HEK293 (cell line): ENCODE results near the gene C6orf15.

ENCODE experiments used
- EGR2 ChIP-seq: fragments of 450-650 bp; formaldehyde crosslinking; IDR thresholded peaks from 2 replicates; pipeline ENCODE4 v1.5.1; 2016; ENCODE audit warnings: low read depth, missing biosample characterization, missing genetic modification characterization
- OSR2 ChIP-seq: fragments of 450-650 bp; formaldehyde crosslinking; IDR thresholded peaks from 2 replicates; pipeline ENCODE4 v1.5.1; 2016; ENCODE audit warnings: missing biosample characterization, missing genetic modification characterization
- WT1 ChIP-seq: fragments of 450-650 bp; formaldehyde crosslinking; IDR thresholded peaks from 2 replicates; pipeline ENCODE4 v1.5.1; 2016; ENCODE audit warnings: missing biosample characterization, missing genetic modification characterization
- YY1 ChIP-seq: fragments of 450-650 bp; formaldehyde crosslinking; IDR thresholded peaks from 2 replicates; pipeline ENCODE4 v1.5.1; 2018; ENCODE audit warnings: missing biosample characterization, missing genetic modification characterization
- ZIC2 ChIP-seq: fragments of 450-650 bp; formaldehyde crosslinking; IDR thresholded peaks from 2 replicates; pipeline ENCODE4 v1.5.1; 2016; ENCODE audit warnings: missing biosample characterization, missing genetic modification characterization
- ZNF169 ChIP-seq: fragments of 450-650 bp; formaldehyde crosslinking; IDR thresholded peaks from 2 replicates; pipeline ENCODE4 v1.5.1; 2016; ENCODE audit warnings: missing biosample characterization, missing genetic modification characterization
- ZNF266 ChIP-seq: fragments of 450-650 bp; formaldehyde crosslinking; IDR thresholded peaks from 2 replicates; pipeline ENCODE4 v1.5.1; 2016; ENCODE audit warnings: missing biosample characterization, missing genetic modification characterization, low read depth
- ZNF302 ChIP-seq: fragments of 450-650 bp; formaldehyde crosslinking; IDR thresholded peaks from 2 replicates; pipeline ENCODE4 v1.5.1; 2016; ENCODE audit warnings: missing biosample characterization, missing genetic modification characterization, low read depth
- ZNF423 ChIP-seq: fragments of 450-650 bp; formaldehyde crosslinking; IDR thresholded peaks from 2 replicates; pipeline ENCODE4 v1.5.1; 2016; ENCODE audit warnings: missing biosample characterization, missing genetic modification characterization
- ZNF548 ChIP-seq: fragments of 450-650 bp; formaldehyde crosslinking; IDR thresholded peaks from 2 replicates; pipeline ENCODE4 v1.5.1; 2016; ENCODE audit warnings: missing biosample characterization, missing genetic modification characterization
- ZNF596 ChIP-seq: fragments of 450-650 bp; IDR thresholded peaks from 2 replicates; pipeline ENCODE4 v1.5.0; 2018; ENCODE audit warnings: missing biosample characterization, mild to moderate bottlenecking, missing genetic modification characterization, moderate library complexity
- ZNF600 ChIP-seq: fragments of 450-650 bp; formaldehyde crosslinking; IDR thresholded peaks from 2 replicates; pipeline ENCODE4 v1.5.1; 2016; ENCODE audit warnings: missing biosample characterization, missing genetic modification characterization
- ZNF626 ChIP-seq: fragments of 450-650 bp; sonication (Bioruptor Pico); formaldehyde crosslinking; IDR thresholded peaks from 2 replicates; pipeline ENCODE4 v1.5.1; 2018; ENCODE audit warnings: missing biosample characterization, missing genetic modification characterization, inconsistent platforms
- ZNF76 ChIP-seq: fragments of 450-650 bp; formaldehyde crosslinking; IDR thresholded peaks from 2 replicates; pipeline ENCODE4; 2016; ENCODE audit warnings: low read depth, missing biosample characterization, missing genetic modification characterization, borderline replicate concordance
- ZNF837 ChIP-seq: fragments of 450-650 bp; formaldehyde crosslinking; IDR thresholded peaks from 2 replicates; pipeline ENCODE4 v1.5.1; 2016; ENCODE audit warnings: missing biosample characterization, missing genetic modification characterization
- ZSCAN23 ChIP-seq: fragments of 450-650 bp; formaldehyde crosslinking; IDR thresholded peaks from 2 replicates; pipeline ENCODE4 v1.5.1; 2016; ENCODE audit warnings: missing biosample characterization, missing genetic modification characterization
- TF ChIP-seq, protein P1 (sequence below): fragments of 450-650 bp; formaldehyde crosslinking; IDR thresholded peaks from 2 replicates; pipeline ENCODE4 v1.5.1; 2017; ENCODE audit warnings: missing biosample characterization, missing genetic modification characterization
- TF ChIP-seq, protein P2 (sequence below): fragments of 450-650 bp; formaldehyde crosslinking; IDR thresholded peaks from 2 replicates; pipeline ENCODE4 v1.5.1; 2016; ENCODE audit warnings: missing biosample characterization, missing genetic modification characterization
- TF ChIP-seq, protein P3 (sequence below): fragments of 450-650 bp; formaldehyde crosslinking; IDR thresholded peaks from 2 replicates; pipeline ENCODE4 v1.5.1; 2017; ENCODE audit warnings: missing biosample characterization, missing genetic modification characterization
- TF ChIP-seq, protein P4 (sequence below): fragments of 450-650 bp; formaldehyde crosslinking; IDR thresholded peaks from 2 replicates; pipeline ENCODE4 v1.5.1; 2017; ENCODE audit warnings: missing biosample characterization, missing genetic modification characterization
- TF ChIP-seq, protein P5 (sequence below): fragments of 450-650 bp; formaldehyde crosslinking; IDR thresholded peaks from 2 replicates; pipeline ENCODE4 v1.5.1; 2016; ENCODE audit warnings: missing biosample characterization, missing genetic modification characterization
- TF ChIP-seq, protein P6 (sequence below): fragments of 450-650 bp; IDR thresholded peaks from 2 replicates; pipeline ENCODE4 v1.5.1; 2018; ENCODE audit warnings: missing biosample characterization, mild to moderate bottlenecking, missing genetic modification characterization
- TF ChIP-seq, protein P7 (sequence below): fragments of 450-650 bp; formaldehyde crosslinking; IDR thresholded peaks from 2 replicates; pipeline ENCODE4 v1.5.1; 2017; ENCODE audit warnings: missing biosample characterization, missing genetic modification characterization
- TF ChIP-seq, protein P8 (sequence below): fragments of 450-650 bp; formaldehyde crosslinking; IDR thresholded peaks from 2 replicates; pipeline ENCODE4 v1.5.1; 2017; ENCODE audit warnings: missing biosample characterization, mild to moderate bottlenecking, missing genetic modification characterization, moderate library complexity
- TF ChIP-seq, protein P9 (sequence below): fragments of 450-650 bp; formaldehyde crosslinking; IDR thresholded peaks from 2 replicates; pipeline ENCODE4 v1.5.1; 2016; ENCODE audit warnings: missing biosample characterization, missing genetic modification characterization
- TF ChIP-seq, protein P10 (sequence below): fragments of 450-650 bp; formaldehyde crosslinking; IDR thresholded peaks from 2 replicates; pipeline ENCODE4 v1.5.1; 2016; ENCODE audit warnings: missing biosample characterization, missing genetic modification characterization, low read depth

C6orf15 gene

DNA sequence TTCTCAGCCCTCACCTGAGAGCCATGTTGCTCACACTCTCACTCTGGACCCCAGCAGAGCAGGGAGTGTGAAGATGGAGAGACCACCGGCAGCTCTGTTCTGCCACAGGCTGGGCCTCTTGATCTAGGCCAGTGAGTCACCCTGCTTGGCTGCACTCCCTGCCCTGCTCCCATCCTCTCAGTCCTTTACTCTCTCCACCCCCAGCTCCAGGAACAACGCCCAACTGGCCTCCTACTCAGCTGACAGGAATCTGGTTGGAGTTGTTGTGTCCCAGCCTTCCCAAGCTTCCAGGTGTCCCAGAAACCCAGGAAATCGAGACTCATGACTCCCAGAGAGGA is 2.1 kb upstream of the C6orf15 start, which contains the start of gene PSORS1C1 (continued):
- TF ChIP-seq ZNF302 (tag by site-specific recombination): no peak
- TF ChIP-seq ZNF596 (tag by site-specific recombination): no peak
- TF ChIP-seq, protein P1, sequence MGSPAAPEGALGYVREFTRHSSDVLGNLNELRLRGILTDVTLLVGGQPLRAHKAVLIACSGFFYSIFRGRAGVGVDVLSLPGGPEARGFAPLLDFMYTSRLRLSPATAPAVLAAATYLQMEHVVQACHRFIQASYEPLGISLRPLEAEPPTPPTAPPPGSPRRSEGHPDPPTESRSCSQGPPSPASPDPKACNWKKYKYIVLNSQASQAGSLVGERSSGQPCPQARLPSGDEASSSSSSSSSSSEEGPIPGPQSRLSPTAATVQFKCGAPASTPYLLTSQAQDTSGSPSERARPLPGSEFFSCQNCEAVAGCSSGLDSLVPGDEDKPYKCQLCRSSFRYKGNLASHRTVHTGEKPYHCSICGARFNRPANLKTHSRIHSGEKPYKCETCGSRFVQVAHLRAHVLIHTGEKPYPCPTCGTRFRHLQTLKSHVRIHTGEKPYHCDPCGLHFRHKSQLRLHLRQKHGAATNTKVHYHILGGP (tag by site-specific recombination): no peak
- no peak for TF ChIP-seq ZNF837
- TF ChIP-seq ZSCAN23 (tag by site-specific recombination): no peak
- no peak for TF ChIP-seq ZNF169 (tag by site-specific recombination)
- TF ChIP-seq, protein P2, sequence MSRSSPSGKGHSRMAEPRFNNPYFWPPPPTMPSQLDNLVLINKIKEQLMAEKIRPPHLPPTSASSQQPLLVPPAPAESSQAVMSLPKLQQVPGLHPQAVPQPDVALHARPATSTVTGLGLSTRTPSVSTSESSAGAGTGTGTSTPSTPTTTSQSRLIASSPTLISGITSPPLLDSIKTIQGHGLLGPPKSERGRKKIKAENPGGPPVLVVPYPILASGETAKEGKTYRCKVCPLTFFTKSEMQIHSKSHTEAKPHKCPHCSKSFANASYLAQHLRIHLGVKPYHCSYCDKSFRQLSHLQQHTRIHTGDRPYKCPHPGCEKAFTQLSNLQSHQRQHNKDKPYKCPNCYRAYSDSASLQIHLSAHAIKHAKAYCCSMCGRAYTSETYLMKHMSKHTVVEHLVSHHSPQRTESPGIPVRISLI (tag by site-specific recombination): no peak
- TF ChIP-seq, protein P3, sequence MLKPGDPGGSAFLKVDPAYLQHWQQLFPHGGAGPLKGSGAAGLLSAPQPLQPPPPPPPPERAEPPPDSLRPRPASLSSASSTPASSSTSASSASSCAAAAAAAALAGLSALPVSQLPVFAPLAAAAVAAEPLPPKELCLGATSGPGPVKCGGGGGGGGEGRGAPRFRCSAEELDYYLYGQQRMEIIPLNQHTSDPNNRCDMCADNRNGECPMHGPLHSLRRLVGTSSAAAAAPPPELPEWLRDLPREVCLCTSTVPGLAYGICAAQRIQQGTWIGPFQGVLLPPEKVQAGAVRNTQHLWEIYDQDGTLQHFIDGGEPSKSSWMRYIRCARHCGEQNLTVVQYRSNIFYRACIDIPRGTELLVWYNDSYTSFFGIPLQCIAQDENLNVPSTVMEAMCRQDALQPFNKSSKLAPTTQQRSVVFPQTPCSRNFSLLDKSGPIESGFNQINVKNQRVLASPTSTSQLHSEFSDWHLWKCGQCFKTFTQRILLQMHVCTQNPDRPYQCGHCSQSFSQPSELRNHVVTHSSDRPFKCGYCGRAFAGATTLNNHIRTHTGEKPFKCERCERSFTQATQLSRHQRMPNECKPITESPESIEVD (tag by site-specific recombination): no peak
- TF ChIP-seq, protein P4, sequence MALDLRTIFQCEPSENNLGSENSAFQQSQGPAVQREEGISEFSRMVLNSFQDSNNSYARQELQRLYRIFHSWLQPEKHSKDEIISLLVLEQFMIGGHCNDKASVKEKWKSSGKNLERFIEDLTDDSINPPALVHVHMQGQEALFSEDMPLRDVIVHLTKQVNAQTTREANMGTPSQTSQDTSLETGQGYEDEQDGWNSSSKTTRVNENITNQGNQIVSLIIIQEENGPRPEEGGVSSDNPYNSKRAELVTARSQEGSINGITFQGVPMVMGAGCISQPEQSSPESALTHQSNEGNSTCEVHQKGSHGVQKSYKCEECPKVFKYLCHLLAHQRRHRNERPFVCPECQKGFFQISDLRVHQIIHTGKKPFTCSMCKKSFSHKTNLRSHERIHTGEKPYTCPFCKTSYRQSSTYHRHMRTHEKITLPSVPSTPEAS (tag by site-specific recombination): no peak
- TF ChIP-seq, protein P5, sequence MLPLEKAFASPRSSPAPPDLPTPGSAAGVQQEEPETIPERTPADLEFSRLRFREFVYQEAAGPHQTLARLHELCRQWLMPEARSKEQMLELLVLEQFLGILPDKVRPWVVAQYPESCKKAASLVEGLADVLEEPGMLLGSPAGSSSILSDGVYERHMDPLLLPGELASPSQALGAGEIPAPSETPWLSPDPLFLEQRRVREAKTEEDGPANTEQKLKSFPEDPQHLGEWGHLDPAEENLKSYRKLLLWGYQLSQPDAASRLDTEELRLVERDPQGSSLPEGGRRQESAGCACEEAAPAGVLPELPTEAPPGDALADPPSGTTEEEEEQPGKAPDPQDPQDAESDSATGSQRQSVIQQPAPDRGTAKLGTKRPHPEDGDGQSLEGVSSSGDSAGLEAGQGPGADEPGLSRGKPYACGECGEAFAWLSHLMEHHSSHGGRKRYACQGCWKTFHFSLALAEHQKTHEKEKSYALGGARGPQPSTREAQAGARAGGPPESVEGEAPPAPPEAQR: no peak
- no peak for TF ChIP-seq ZNF548 (tag by site-specific recombination)
- TF ChIP-seq YY1: no peak
- no peak for TF ChIP-seq OSR2 (tag by site-specific recombination)
- TF ChIP-seq, protein P6, sequence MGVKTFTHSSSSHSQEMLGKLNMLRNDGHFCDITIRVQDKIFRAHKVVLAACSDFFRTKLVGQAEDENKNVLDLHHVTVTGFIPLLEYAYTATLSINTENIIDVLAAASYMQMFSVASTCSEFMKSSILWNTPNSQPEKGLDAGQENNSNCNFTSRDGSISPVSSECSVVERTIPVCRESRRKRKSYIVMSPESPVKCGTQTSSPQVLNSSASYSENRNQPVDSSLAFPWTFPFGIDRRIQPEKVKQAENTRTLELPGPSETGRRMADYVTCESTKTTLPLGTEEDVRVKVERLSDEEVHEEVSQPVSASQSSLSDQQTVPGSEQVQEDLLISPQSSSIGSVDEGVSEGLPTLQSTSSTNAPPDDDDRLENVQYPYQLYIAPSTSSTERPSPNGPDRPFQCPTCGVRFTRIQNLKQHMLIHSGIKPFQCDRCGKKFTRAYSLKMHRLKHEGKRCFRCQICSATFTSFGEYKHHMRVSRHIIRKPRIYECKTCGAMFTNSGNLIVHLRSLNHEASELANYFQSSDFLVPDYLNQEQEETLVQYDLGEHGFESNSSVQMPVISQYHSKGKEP (tag by site-specific recombination): no peak
- TF ChIP-seq ZNF626 (tag by site-specific recombination): no peak
- TF ChIP-seq ZNF423 (tag by site-specific recombination): no peak
- TF ChIP-seq EGR2 (tag by site-specific recombination): peak; percentile 74
- TF ChIP-seq ZNF600 (tag by site-specific recombination): peak; percentile 100
- TF ChIP-seq WT1 (tag by site-specific recombination): 0 out of 2 replicates have a peak, but pooled peaks have one; percentile 23
- TF ChIP-seq, protein P7, sequence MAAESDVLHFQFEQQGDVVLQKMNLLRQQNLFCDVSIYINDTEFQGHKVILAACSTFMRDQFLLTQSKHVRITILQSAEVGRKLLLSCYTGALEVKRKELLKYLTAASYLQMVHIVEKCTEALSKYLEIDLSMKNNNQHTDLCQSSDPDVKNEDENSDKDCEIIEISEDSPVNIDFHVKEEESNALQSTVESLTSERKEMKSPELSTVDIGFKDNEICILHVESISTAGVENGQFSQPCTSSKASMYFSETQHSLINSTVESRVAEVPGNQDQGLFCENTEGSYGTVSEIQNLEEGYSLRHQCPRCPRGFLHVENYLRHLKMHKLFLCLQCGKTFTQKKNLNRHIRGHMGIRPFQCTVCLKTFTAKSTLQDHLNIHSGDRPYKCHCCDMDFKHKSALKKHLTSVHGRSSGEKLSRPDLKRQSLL (tag by site-specific recombination): no peak
- no peak for TF ChIP-seq ZNF76 (tag by site-specific recombination)
- TF ChIP-seq, protein P8, sequence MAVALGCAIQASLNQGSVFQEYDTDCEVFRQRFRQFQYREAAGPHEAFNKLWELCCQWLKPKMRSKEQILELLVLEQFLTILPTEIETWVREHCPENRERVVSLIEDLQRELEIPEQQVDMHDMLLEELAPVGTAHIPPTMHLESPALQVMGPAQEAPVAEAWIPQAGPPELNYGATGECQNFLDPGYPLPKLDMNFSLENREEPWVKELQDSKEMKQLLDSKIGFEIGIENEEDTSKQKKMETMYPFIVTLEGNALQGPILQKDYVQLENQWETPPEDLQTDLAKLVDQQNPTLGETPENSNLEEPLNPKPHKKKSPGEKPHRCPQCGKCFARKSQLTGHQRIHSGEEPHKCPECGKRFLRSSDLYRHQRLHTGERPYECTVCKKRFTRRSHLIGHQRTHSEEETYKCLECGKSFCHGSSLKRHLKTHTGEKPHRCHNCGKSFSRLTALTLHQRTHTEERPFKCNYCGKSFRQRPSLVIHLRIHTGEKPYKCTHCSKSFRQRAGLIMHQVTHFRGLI (tag by site-specific recombination): peak; percentile 98
- TF ChIP-seq, protein P9, sequence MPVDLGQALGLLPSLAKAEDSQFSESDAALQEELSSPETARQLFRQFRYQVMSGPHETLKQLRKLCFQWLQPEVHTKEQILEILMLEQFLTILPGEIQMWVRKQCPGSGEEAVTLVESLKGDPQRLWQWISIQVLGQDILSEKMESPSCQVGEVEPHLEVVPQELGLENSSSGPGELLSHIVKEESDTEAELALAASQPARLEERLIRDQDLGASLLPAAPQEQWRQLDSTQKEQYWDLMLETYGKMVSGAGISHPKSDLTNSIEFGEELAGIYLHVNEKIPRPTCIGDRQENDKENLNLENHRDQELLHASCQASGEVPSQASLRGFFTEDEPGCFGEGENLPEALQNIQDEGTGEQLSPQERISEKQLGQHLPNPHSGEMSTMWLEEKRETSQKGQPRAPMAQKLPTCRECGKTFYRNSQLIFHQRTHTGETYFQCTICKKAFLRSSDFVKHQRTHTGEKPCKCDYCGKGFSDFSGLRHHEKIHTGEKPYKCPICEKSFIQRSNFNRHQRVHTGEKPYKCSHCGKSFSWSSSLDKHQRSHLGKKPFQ (tag by site-specific recombination): no peak
- TF ChIP-seq, protein P10, sequence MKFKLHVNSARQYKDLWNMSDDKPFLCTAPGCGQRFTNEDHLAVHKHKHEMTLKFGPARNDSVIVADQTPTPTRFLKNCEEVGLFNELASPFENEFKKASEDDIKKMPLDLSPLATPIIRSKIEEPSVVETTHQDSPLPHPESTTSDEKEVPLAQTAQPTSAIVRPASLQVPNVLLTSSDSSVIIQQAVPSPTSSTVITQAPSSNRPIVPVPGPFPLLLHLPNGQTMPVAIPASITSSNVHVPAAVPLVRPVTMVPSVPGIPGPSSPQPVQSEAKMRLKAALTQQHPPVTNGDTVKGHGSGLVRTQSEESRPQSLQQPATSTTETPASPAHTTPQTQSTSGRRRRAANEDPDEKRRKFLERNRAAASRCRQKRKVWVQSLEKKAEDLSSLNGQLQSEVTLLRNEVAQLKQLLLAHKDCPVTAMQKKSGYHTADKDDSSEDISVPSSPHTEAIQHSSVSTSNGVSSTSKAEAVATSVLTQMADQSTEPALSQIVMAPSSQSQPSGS (tag by site-specific recombination): no peak
- peak; percentile 21; the same call in 1 of the 2 replicates for TF ChIP-seq ZIC2 (tag by site-specific recombination)
- no peak for TF ChIP-seq ZNF266
